Kidney epithelial cell (primary cell): ENCODE results near the gene CEP170B. TPM values are rescaled to one million over a fixed set of nuclear protein-coding genes. Genes with fewer than 3 reads are reported as not detected.
"Not testable (repeated sequence)": the region's sequence is repeated elsewhere in the genome, so short reads cannot be mapped to it uniquely, and the experiment has no call there.

Experiments
- DNase-seq: peaks from one replicate; pipeline ENCODE4 v3.0.0-alpha.2; 2010; ENCODE audit warnings: low read depth
- H3K27me3 ChIP-seq: 2 replicates; pipeline ENCODE4 v1.6.0; 2011; ENCODE audit warnings: low read length; ENCODE audit not compliant: control insufficient read depth, insufficient read depth
- H3K36me3 ChIP-seq: 2 replicates; pipeline ENCODE4 v1.5.1; 2011; ENCODE audit warnings: low read length; ENCODE audit not compliant: control insufficient read depth, insufficient read depth
- H3K4me3 ChIP-seq: 2 replicates; pipeline ENCODE4 v1.5.1; 2011; ENCODE audit warnings: low read depth, mild to moderate bottlenecking, control low read depth, low read length
- total RNA-seq: library from RNA; depleted of rRNA; stranded (reverse); fragments of >200 nt; gene quantifications from 2 replicates; pipeline ENCODE4 v1.2.3, GENCODE V29; 2015
- TF ChIP-seq, protein P1 (sequence below): IDR thresholded peaks from 2 replicates; pipeline ENCODE4 v1.5.1; 2011; ENCODE audit warnings: mild to moderate bottlenecking, moderate library complexity, low read length, control low read depth, inconsistent platforms; ENCODE audit not compliant: insufficient read depth, poor library complexity, severe bottlenecking

The CEP170B gene
- total RNA-seq, 1 donor from 2014 or later = 51.9 TPM

DNA sequence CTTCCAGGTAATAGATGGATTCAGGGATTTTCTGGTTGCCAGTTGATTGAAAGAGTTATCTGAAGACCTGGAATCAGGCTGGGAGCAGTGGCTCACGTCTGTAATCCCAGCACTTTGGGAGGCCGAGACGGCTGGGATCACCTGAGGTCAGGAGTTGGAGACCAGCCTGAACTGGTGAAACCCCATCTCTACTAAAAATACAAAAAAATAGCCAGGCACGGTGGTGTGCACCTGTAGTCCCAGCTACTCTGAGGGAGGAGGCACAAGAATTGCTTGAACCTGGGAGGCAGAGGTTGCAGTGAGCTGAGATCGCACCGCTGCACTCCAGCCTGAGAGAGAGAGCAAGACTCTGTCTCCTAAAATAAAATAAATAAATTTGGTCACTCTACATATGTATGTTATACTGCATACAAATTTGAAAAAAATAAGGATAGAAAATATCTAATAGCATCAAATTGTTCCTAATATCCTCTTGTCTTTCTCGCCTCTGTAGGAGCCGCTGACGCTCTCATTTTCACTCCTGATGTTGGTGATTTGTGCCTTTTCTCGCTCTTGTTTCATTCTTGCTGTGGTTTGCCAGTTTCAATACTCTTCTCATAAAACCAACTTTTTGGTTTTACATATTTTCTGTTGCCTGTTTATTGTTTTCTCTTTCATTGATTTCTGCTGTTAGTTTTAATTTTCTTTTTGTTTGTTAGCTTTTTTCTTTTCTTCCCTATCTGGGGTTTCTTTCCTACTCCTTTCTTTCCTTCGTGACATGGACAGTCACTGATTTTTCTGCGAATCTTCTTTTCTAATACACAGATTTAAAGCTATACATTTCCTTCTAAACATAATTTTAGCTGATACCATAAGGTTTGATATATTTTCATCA, 35.8 kb downstream of the CEP170B start:
- Histone ChIP-seq H3K36me3 (no peaks in the 10 kb centered on the region), H3K4me3 (no peak overlapping the region), H3K27me3 (peaks cover 14% of the 10 kb centered on the region)
- DNase-seq = no peak
- TF ChIP-seq, protein P1, sequence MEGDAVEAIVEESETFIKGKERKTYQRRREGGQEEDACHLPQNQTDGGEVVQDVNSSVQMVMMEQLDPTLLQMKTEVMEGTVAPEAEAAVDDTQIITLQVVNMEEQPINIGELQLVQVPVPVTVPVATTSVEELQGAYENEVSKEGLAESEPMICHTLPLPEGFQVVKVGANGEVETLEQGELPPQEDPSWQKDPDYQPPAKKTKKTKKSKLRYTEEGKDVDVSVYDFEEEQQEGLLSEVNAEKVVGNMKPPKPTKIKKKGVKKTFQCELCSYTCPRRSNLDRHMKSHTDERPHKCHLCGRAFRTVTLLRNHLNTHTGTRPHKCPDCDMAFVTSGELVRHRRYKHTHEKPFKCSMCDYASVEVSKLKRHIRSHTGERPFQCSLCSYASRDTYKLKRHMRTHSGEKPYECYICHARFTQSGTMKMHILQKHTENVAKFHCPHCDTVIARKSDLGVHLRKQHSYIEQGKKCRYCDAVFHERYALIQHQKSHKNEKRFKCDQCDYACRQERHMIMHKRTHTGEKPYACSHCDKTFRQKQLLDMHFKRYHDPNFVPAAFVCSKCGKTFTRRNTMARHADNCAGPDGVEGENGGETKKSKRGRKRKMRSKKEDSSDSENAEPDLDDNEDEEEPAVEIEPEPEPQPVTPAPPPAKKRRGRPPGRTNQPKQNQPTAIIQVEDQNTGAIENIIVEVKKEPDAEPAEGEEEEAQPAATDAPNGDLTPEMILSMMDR = no peak

DNA sequence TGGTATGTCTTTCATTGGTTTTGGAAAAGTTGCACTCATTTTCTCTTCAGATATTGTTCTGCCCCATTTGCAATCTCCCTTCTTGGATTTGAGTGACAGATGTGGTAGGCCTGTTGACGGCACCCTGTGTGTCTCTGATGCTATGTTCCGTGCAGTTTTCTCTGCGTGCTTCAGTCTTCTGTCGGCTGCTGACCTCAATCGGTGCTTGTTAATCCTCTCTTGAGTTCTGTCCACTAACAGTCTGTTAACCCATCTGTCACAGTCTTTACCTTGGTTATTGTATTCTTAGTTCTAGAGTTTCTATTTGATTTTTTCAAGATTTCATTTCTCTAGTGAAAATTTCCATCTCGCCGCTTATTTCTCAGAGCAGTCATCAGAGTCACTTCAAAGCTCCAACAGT, 38.9 kb downstream of the CEP170B start:
- Histone ChIP-seq H3K27me3 (peaks cover 22% of the 10 kb centered on the region), H3K36me3 (no peaks in the 10 kb centered on the region), H3K4me3 (no peak overlapping the region)
- no peak for DNase-seq
- TF ChIP-seq, protein P1 = no peak

DNA sequence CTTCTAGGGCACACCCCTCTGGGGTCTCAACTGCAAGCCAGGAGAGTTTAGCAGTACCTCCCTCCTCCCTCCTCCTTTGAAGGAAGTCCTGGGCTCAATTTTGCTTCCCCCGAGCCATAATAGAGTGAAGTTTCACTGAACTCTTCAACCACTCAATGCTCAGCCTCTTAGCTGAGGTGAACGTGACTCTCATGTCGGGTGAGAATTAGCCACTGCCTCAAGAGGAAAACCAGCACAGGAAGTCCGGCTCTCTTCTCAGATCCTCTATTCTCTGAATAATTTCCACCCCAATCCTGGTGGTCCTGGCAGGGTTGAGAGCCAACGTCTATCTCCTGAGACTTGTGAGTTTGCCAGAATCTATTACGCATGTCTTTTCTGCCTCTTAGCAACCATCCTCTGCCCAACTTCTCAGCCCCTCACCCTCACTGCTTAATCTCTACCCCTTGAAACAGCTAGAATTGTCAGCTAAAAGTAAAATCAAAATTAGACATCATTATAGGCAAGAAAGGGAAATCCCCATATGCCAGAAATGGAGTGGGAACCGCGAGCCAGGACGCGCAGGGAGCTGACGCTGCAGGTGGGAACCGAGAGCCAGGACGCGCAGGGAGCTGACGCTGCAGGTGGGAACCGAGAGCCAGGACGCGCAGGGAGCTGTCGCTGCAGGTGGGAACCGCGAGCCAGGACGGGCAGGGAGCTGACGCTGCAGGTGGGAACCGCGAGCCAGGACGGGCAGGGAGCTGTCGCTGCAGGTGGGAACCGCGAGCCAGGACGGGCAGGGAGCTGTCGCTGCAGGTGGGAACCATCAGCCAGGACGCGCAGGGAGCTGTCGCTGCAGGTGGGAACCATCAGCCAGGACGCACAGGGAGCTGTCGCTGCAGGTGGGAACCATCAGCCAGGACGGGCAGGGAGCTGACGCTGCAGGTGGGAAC, 39.8 kb downstream of the CEP170B start:
- H3K36me3 ChIP-seq, H3K4me3 ChIP-seq, DNase-seq: not testable (repeated sequence)
- H3K27me3 ChIP-seq = peaks cover 19% of the 10 kb centered on the region

DNA sequence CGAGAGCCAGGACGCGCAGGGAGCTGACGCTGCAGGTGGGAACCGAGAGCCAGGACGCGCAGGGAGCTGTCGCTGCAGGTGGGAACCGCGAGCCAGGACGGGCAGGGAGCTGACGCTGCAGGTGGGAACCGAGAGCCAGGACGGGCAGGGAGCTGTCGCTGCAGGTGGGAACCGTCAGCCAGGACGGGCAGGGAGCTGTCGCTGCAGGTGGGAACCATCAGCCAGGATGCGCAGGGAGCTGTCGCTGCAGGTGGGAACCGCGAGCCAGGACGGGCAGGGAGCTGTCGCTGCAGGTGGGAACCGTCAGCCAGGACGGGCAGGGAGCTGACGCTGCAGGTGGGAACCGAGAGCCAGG, 40.5 kb downstream of the CEP170B start:
- H3K36me3 ChIP-seq, DNase-seq, H3K4me3 ChIP-seq: not testable (repeated sequence)
- peaks cover 19% of the 10 kb centered on the region for H3K27me3 ChIP-seq

DNA sequence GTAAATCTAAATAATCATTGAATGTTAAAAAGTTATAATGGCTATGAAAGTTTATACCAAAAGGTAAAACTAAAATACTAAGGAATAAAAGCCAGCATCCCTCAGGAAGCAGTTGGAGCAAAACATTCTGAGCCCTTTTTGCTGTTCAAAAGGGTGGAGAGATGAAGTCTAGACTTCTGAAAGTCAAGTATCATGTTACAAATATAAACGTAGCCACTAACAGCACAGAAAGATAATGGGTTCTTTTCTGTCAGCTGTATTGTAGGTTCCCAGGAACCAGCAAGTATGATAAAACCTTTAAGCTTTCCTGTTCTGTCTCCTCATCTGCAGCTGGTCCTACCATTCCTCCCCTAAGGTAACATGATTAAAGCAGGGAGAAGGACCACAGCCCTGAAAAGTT, 43.2 kb downstream of the CEP170B start:
- Histone ChIP-seq H3K27me3 (peaks cover 19% of the 10 kb centered on the region), H3K4me3 (no peak overlapping the region), H3K36me3 (no peaks in the 10 kb centered on the region)
- DNase-seq = no peak
- TF ChIP-seq, protein P1 = no peak

DNA sequence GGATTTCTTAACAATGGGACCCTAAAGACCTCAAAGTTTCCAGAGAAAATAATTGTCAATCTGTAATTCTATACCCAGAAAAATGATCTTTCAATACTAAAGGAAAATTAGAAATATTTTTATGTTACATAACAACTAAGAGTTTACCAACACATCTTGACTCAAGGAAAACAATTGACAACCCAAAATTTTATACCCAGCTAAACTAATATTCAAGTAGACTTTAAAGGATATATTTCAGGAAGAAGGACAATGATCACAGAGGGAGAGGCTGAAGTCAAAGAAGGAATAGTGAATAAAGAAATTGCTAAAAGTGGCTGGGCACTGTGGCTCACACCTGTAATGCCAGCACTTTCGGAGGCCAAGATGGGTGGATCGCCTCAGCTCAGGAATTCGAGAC, 47.0 kb downstream of the CEP170B start:
- Histone ChIP-seq H3K27me3 (peaks cover 5% of the 10 kb centered on the region), H3K4me3 (no peak overlapping the region), H3K36me3 (no peaks in the 10 kb centered on the region)
- TF ChIP-seq, protein P1 = no peak
- DNase-seq = no peak
